ENCODE measurements around the gene SUN2. TPM values are rescaled to one million over a fixed set of nuclear protein-coding genes. Genes with fewer than 3 reads are reported as not detected.
A peak's percentile ranks its signal among the peaks of the same experiment; 100 is the strongest.

Gene SUN2
- polyA plus RNA-seq, 1 donor from 2014 or later = 172 TPM

DNA sequence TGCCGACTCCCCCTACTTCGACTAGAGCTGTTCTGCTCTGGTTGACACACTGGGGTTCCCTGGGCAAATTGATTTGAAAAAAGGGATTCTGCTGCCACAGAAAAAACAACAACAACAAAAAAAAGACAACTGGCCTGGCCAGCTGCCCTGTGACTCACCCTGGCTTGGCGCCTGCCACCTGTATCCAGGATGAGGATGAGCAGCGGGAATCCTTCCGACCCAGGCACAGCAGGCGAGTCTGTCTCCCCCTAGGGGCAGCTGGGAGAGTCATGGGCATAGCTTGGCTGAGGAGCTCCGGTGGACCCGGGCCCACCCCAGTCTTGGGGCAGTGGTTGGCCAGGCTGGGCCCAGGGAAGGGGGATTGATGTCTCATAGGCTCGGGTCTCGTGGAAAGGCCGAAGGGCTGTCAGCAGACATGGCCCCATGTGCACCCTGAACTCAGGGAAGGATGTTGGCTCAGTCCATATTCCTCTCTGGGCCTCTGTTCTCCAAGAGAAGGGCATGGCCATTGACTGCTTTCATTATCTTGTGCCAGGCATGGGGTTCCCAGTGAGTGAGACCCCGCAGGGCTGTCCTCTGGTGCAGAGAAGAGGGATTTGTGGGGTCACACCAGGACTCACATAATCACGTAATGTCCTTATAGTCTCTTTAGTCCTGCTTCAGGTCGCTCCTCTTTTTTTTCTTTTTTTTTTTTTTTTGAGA lies 10.4 kb upstream of the SUN2 start:
- Histone ChIP-seq H3K9me3 (ENCODE audit: low read length) (no peaks in the 10 kb centered on the region), H3K79me2 (replicated peaks; ENCODE audit: insufficient read depth, low read length) (no peaks in the 10 kb centered on the region), H3K9ac (ENCODE audit: low read length) (no peak overlapping the region), H3K27me3 (ENCODE audit: insufficient read depth, low read depth, low read length) (no peaks in the 10 kb centered on the region), H2AFZ (ENCODE audit: low read depth, low read length) (no peak overlapping the region), H3K36me3 (ENCODE audit: insufficient read depth, low read length) (no peaks in the 10 kb centered on the region), H3F3A (ENCODE audit: insufficient read depth, low read length, poor library complexity, severe bottlenecking) (no peaks in the 10 kb centered on the region), H3K4me2 (ENCODE audit: low read length) (no peak overlapping the region), H3K27ac (ENCODE audit: low read length) (no peak overlapping the region), H3K9me2 (ENCODE audit: insufficient read depth, low read length) (no peaks in the 10 kb centered on the region), H3K4me3 (ENCODE audit: low read length) (no peak overlapping the region), H4K20me1 (ENCODE audit: insufficient read depth) (no peaks in the 10 kb centered on the region)
- TF ChIP-seq TAF1 (IDR thresholded peaks at IDR 0.05; ENCODE audit: low read depth) (no peak), EZH2 (IDR thresholded peaks at IDR 0.05; ENCODE audit: borderline replicate concordance, insufficient read depth, low read length, poor library complexity, severe bottlenecking) (no peak)
- TF ChIP-seq, protein P1, sequence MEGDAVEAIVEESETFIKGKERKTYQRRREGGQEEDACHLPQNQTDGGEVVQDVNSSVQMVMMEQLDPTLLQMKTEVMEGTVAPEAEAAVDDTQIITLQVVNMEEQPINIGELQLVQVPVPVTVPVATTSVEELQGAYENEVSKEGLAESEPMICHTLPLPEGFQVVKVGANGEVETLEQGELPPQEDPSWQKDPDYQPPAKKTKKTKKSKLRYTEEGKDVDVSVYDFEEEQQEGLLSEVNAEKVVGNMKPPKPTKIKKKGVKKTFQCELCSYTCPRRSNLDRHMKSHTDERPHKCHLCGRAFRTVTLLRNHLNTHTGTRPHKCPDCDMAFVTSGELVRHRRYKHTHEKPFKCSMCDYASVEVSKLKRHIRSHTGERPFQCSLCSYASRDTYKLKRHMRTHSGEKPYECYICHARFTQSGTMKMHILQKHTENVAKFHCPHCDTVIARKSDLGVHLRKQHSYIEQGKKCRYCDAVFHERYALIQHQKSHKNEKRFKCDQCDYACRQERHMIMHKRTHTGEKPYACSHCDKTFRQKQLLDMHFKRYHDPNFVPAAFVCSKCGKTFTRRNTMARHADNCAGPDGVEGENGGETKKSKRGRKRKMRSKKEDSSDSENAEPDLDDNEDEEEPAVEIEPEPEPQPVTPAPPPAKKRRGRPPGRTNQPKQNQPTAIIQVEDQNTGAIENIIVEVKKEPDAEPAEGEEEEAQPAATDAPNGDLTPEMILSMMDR (IDR thresholded peaks at IDR 0.05; ENCODE audit: poor library complexity, severe bottlenecking) = peak; percentile 56

DNA sequence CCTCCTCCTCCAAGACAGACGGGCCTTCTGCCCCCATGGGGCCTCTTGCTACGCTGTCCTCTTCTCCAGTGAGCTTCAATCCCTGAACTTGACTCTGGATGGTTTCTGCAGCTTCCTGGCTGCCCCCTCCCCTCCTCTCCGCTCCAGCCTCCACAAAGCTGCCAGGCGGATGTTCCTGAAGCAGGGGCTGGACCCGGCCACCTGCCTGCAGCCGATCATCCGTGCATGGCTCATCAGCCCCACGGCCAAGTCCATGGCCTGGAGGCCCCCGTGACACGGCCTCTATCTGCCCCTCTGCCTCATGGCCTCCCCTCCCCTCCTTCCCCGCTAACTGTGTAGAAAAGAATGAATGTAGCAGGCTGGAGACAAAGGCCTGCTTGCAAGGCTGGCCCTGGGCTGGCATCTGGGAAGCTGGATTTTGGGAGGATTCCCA lies 6.8 kb upstream of the SUN2 start:
- Histone ChIP-seq H3K4me2 (ENCODE audit: low read length) (no peak overlapping the region), H3F3A (ENCODE audit: insufficient read depth, low read length, poor library complexity, severe bottlenecking) (no peaks in the 10 kb centered on the region), H4K20me1 (ENCODE audit: insufficient read depth) (no peaks in the 10 kb centered on the region), H3K4me3 (ENCODE audit: low read length) (no peak overlapping the region), H3K79me2 (replicated peaks; ENCODE audit: insufficient read depth, low read length) (no peaks in the 10 kb centered on the region), H3K9me2 (ENCODE audit: insufficient read depth, low read length) (no peaks in the 10 kb centered on the region), H3K9me3 (ENCODE audit: low read length) (no peaks in the 10 kb centered on the region), H3K36me3 (ENCODE audit: insufficient read depth, low read length) (no peaks in the 10 kb centered on the region), H3K9ac (ENCODE audit: low read length) (peak overlapping the region; percentile 16), H3K27ac (ENCODE audit: low read length) (no peak overlapping the region), H2AFZ (ENCODE audit: low read depth, low read length) (no peak overlapping the region), H3K27me3 (ENCODE audit: insufficient read depth, low read depth, low read length) (no peaks in the 10 kb centered on the region)
- TF ChIP-seq, protein P2, sequence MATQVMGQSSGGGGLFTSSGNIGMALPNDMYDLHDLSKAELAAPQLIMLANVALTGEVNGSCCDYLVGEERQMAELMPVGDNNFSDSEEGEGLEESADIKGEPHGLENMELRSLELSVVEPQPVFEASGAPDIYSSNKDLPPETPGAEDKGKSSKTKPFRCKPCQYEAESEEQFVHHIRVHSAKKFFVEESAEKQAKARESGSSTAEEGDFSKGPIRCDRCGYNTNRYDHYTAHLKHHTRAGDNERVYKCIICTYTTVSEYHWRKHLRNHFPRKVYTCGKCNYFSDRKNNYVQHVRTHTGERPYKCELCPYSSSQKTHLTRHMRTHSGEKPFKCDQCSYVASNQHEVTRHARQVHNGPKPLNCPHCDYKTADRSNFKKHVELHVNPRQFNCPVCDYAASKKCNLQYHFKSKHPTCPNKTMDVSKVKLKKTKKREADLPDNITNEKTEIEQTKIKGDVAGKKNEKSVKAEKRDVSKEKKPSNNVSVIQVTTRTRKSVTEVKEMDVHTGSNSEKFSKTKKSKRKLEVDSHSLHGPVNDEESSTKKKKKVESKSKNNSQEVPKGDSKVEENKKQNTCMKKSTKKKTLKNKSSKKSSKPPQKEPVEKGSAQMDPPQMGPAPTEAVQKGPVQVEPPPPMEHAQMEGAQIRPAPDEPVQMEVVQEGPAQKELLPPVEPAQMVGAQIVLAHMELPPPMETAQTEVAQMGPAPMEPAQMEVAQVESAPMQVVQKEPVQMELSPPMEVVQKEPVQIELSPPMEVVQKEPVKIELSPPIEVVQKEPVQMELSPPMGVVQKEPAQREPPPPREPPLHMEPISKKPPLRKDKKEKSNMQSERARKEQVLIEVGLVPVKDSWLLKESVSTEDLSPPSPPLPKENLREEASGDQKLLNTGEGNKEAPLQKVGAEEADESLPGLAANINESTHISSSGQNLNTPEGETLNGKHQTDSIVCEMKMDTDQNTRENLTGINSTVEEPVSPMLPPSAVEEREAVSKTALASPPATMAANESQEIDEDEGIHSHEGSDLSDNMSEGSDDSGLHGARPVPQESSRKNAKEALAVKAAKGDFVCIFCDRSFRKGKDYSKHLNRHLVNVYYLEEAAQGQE (IDR thresholded peaks at IDR 0.05; ENCODE audit: borderline replicate concordance) = no peak
- TF ChIP-seq TAF1 (IDR thresholded peaks at IDR 0.05; ENCODE audit: low read depth) = no peak
- no peak for TF ChIP-seq POLR2AphosphoS5 (IDR thresholded peaks at IDR 0.05)
- no peak for TF ChIP-seq EP300 (conservative IDR thresholded peaks at IDR 0.05; ENCODE audit: poor library complexity, severe bottlenecking)
- TF ChIP-seq EZH2 (IDR thresholded peaks at IDR 0.05; ENCODE audit: borderline replicate concordance, insufficient read depth, low read length, poor library complexity, severe bottlenecking) = no peak
- TF ChIP-seq MXI1 (conservative IDR thresholded peaks at IDR 0.05; ENCODE audit: poor library complexity, severe bottlenecking) = no peak
- TF ChIP-seq, protein P1 (IDR thresholded peaks at IDR 0.05; ENCODE audit: poor library complexity, severe bottlenecking) = no peak
- TF ChIP-seq SMC3 (conservative IDR thresholded peaks at IDR 0.05; ENCODE audit: poor library complexity) = no peak
- no peak for TF ChIP-seq RAD21 (conservative IDR thresholded peaks at IDR 0.05)

Data from neural cell (in vitro differentiated cells).